Measurements from ENCODE around the gene HAND1. TPM values are rescaled to one million over a fixed set of nuclear protein-coding genes. Genes with fewer than 3 reads are reported as not detected.

HAND1 gene
- total and polyA plus RNA-seq, 9 of the 15 experiments (the other 6 are each of a cell fraction or from before 2014, with no cell fraction given): not detected

DNA sequence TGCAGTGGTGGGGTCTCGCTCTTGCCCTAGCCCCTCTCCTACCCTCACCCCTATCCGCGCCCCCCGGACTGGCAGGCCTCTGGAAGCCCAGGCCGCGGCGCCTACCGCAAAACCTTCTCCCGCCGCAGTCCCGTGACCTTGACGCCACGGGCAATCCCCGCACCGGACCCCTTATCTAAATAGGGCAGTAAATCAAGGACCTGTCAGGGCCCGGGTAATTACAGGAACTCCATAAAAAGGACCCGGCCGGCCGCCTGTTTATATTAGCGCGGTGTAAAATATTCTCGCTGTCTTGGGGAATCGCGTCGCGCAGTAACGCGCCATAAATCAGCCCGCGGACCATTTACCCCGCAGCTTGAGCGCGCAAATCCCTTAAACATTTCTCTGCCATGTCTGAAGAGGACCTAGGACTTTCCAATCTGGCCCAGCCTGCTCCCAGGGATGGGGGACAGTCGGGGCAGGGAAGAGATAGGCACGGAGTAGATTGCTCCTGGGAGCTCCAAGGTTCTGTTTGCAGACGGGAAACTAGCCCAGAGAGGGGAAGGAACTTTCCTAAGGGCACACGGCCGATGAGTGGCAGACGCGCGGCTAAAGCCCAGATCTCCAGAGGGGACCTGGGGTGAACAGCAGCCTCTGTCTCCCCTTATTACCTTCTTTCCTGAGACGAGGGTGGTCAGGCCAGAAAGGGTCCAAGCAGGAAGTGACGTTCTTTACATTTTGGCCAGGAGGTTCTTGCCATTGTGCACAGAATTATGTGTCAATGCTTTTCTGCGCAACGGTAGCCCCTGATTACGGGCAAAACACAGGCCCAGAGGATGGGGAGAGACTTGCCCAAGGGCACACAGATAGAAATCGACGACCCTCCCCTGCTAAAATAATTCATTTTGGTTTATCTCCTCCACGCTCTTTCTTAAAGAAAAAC lies 4.8 kb upstream of the HAND1 start:
- in situ Hi-C loops (cut with MboI): no loop called here
- BruUV-seq (replicated peaks): no TSS peak
- TF ChIP-seq U2AF1 (optimal IDR thresholded peaks at IDR 0.05; ENCODE audit: low read depth, low read length) (no peak), MEF2A (IDR thresholded peaks at IDR 0.05; ENCODE audit: control insufficient read depth, low read depth, low read length) (no peak), SREBF1 (IDR thresholded peaks at IDR 0.05; ENCODE audit: borderline replicate concordance, low read depth, low read length) (no peak), CBX3 (IDR thresholded peaks at IDR 0.05; ENCODE audit: borderline replicate concordance in 1 of 2, low read length in 2 of 2) (no peak), HIVEP1 (CRISPR knock-in tag; IDR thresholded peaks at IDR 0.05) (no peak), ILK (tag; IDR thresholded peaks at IDR 0.05; ENCODE audit: borderline replicate concordance, low read depth) (no peak), UBTF (IDR thresholded peaks at IDR 0.05; ENCODE audit: borderline replicate concordance in 1 of 2, low read depth in 2 of 2, low read length in 2 of 2) (no peak), KLF6 (CRISPR knock-in tag; IDR thresholded peaks at IDR 0.05; ENCODE audit: borderline replicate concordance) (no peak), ZNF140 (CRISPR knock-in tag; IDR thresholded peaks at IDR 0.05) (no peak), ATF2 (CRISPR knock-in tag; IDR thresholded peaks at IDR 0.05) (no peak), EGR1 (conservative IDR thresholded peaks at IDR 0.05) (no peak), ZKSCAN8 (CRISPR knock-in tag; IDR thresholded peaks at IDR 0.05) (no peak), ZNF263 (CRISPR knock-in tag; IDR thresholded peaks at IDR 0.05; ENCODE audit: borderline replicate concordance) (no peak)
- TF ChIP-seq, protein P1, sequence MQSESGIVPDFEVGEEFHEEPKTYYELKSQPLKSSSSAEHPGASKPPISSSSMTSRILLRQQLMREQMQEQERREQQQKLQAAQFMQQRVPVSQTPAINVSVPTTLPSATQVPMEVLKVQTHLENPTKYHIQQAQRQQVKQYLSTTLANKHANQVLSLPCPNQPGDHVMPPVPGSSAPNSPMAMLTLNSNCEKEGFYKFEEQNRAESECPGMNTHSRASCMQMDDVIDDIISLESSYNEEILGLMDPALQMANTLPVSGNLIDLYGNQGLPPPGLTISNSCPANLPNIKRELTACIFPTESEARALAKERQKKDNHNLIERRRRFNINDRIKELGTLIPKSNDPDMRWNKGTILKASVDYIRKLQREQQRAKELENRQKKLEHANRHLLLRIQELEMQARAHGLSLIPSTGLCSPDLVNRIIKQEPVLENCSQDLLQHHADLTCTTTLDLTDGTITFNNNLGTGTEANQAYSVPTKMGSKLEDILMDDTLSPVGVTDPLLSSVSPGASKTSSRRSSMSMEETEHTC (IDR thresholded peaks at IDR 0.05): no peak

More for the DNA sequence above, 4.8 kb upstream of the HAND1 start:
- Histone ChIP-seq H4K20me1 (replicated peaks; ENCODE audit: control insufficient read depth, insufficient read depth, low read length) (no peaks in the 10 kb centered on the region; the same call in 1 of the 2 replicates), H3K36me3 (ENCODE audit: control insufficient read depth, insufficient read depth, low read length) (no peaks in the 10 kb centered on the region), H3K9me3 (replicated peaks; ENCODE audit: control insufficient read depth, insufficient read depth, low read depth, low read length) (no peaks in the 10 kb centered on the region), H3K27me3 (ENCODE audit: control insufficient read depth in 2 of 2, insufficient read depth in 2 of 2, low read length in 2 of 2) (peaks cover 76 to 80% of the 10 kb centered on the region in 2 experiments), H3K4me3 (no peak overlapping the region), H3K27ac (ENCODE audit: extremely low read depth, low read depth, low read length) (no peak overlapping the region), H3K4me2 (ENCODE audit: insufficient read depth, low read length) (no peak overlapping the region), H3K9me1 (ENCODE audit: control insufficient read depth, insufficient read depth, low read length) (no peaks in the 10 kb centered on the region), H3K9ac (ENCODE audit: insufficient read depth in 1 of 2, low read depth in 2 of 2, low read length in 2 of 2) (no peak overlapping the region), H3K4me1 (replicated peaks in 1 of 2; ENCODE audit: control insufficient read depth in 2 of 2, insufficient read depth in 2 of 2, low read length in 2 of 2) (peaks cover 0 to 19% of the 10 kb centered on the region in 2 experiments; a peak in 1 of 5 replicates), H2AFZ (ENCODE audit: low read depth, low read length) (no peak overlapping the region), H3K79me2 (ENCODE audit: control insufficient read depth, insufficient read depth, low read length) (no peaks in the 10 kb centered on the region)
- no peak for FAIRE-seq
- POLR2A ChIA-PET: interaction anchor here (1.8 kb wide), 1 partner anchor 15 kb away, joined by 3 read pairs; no protein-coding TSS in a partner anchor
- intact Hi-C loops (cut with micrococcal nuclease): no loop called here
- CTCF ChIA-PET (ENCODE audit: low intra/inter-chr PET ratio): no interaction called here
- 4% methylated on average over 46 of the region's 49 CpGs for WGBS (ENCODE audit: insufficient coverage, low coverage, missing lambda C conversion rate)
- peak in 1 of 4 experiments; percentile 28 for DNase-seq (ENCODE audit: extremely low read depth in 1 of 4, low spot score in 3 of 4)
- peak; percentile 50 for ATAC-seq
